Dedifferentiated amniotic fluid mesenchymal stem cell (primary cell): ENCODE data around the gene KHDRBS2.

ENCODE experiments used
- DNase-seq: peaks from one replicate; pipeline ENCODE4 v3.0.0-alpha.2; 2016; ENCODE audit errors: extremely low spot score

Gene KHDRBS2

GRCh38 chr6:62285612-62286469 is at the start of gene KHDRBS2:
Gene KHDRBS2, minus strand, starts transcription at chr6:62286225.
- DNase-seq: no peak

DNA sequence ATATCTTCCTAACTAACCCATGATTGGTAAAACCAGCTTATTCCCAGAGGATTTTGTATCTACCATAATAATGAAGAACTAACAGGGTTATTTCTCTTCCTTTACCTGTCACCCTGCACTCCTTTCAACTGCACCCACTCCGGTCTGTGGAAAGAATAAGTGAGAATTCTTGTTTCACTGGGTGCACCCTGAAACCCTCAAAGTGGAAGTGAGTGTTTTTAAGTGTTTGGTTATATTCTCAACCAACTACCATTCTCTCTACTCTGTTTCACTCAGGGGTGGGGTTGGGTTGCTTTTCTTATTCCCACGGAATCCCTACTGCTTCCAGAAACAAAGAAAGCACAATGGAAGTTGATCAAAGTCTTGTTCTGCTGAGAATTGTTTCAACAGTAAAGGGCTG is 42.6 kb upstream of the KHDRBS2 start:
- no peak for DNase-seq

DNA sequence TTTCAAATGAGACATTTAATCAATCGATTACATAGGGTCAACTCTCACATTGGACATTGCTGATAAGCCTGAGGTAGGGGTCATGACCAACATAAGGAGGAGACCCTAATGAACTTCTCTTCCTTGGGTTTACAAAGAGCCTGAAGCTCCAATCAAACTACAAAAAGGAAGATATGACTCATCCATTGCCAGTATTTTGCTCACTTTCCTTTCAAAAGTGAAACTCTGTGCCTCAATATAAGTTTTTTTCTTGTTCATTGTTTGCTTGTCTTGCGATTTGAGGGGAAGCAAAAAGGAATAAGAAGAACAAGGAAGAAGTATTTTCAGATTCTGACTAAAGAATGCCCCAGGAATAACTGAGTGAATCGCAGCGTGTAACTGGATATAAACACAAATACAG is 38.8 kb upstream of the KHDRBS2 start:
- DNase-seq: no peak

- DNase-seq: no peak
Observed at GRCh38 chr6:62323818-62324431, 37.9 kb upstream of the KHDRBS2 start.

GRCh38 chr6:62298745-62299392 is 12.8 kb upstream of the KHDRBS2 start:
- DNase-seq: no peak

DNA sequence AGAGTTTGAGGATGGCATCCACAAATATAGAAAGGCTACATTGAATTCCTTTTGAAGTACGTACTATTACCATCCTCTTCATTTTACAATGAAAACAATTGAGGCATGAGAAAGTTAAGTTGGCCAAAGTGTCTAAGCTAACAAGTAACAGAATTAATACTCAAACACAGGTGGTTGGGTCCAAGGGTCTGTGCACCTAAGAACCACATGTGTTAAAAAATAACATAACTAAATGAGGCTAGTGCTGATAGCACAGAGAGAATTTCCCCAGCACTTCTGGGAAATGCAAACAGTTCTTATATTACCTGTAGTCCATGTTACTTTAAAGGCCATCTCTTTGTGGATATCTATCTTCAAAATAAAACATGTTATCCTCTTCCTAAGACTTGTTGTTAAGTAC is 10.5 kb upstream of the KHDRBS2 start:
- DNase-seq: no peak

DNA sequence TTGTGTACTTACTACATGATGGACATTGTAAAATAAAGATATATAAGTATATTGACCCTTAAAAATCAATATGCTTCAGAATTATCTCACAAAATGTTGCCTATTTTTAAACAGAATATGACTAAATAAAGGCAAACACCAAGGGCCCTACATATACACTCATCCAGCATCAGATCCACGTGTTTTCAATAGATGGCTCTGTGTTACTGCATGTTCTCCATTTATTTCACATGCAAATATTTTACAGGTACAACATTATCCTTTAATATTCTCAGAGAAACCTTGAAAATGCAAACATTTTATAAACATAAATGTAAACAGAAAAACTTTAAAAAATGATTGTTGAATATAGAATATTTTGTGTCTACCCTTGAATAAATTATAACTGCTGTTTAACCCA is 2.9 kb upstream of the KHDRBS2 start:
- DNase-seq: no peak

DNA sequence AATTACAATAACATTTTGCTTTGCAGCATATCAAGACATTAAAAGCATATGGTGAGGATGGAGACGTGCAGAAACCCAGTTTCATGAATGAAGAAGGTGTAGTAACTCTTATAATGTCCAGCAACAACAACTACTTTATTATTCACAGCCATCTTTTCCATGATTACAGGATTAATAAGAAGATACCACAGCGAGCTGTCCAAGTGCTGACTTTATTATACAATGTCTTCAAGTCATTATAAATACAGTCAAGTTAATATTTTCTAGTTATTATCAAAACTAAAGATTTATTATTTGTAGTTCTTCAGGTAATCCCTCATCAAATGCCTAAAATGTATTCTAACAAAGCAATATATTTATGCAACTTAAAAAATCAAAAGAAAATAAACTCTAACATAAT is 2.5 kb upstream of the KHDRBS2 start:
- DNase-seq: no peak

DNA sequence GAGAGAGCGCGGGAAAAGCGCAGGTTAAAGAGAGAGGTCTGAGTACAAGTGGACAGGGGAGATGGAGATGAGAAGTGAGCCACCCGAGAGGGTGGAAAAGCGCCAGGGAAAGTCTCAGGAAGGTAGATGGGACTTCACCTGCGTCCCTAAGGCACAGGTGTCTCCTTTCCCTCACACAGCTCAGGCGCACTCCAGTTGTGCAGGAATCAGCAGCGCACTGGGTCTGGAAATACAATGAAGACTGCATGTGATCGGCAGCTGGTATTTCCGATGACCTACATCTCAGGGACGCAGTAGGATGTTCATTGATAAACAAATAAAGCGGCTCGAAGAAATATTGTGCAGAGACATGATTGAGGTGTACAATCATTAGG is 432 bp upstream of the KHDRBS2 start:
- DNase-seq: no peak

DNA sequence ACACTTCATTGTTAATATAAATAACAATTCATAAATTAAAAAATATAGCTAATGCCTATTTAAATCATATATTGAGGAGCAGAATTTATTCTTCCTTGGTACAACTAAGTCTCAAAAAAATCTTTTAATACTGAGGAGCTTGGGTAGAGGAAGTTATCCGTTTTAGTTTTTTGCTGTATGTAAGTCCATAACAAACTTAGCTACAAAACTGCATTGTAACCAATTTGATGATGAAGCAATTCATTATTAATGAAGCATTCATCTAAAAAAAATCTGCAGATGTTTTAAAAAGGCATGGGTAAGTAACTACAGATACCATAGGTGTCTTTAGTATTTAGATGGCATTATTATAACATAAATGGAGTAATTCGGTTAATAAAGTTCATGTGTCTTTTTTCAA is 1.3 kb downstream of the KHDRBS2 start:
- no peak for DNase-seq

GRCh38 chr6:62283796-62284411 is 2.1 kb downstream of the KHDRBS2 start:
- DNase-seq: peak; percentile 22

GRCh38 chr6:62283365-62283764 is 2.7 kb downstream of the KHDRBS2 start:
- DNase-seq: no peak

DNA sequence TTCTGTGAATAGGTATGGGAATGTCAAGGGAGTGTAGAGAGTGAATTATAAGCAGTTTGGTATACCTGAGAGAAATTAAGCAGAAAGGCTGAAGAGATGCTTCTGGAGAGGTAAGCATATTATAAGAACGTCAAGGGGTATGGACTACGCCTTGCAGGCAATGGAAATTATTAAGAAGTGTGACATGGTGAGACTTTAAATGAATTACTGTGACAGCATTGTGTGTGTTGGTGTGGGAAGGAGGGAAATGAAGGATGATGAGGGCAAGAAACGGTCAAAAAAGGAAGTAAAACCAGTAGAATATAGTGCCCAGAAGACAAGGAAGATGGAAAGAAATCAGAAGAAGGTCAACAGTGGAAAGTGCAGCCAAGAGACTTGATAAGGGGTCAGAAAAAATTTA is 5.9 kb downstream of the KHDRBS2 start:
- no peak for DNase-seq

- DNase-seq: no peak
Observed at GRCh38 chr6:62272114-62272513, 13.9 kb downstream of the KHDRBS2 start.

GRCh38 chr6:62265906-62266525 is 20.0 kb downstream of the KHDRBS2 start:
- DNase-seq: no peak

GRCh38 chr6:62262283-62262682 is 23.7 kb downstream of the KHDRBS2 start:
- no peak for DNase-seq

- DNase-seq: no peak
Observed at GRCh38 chr6:62246087-62246486, 39.9 kb downstream of the KHDRBS2 start.

DNA sequence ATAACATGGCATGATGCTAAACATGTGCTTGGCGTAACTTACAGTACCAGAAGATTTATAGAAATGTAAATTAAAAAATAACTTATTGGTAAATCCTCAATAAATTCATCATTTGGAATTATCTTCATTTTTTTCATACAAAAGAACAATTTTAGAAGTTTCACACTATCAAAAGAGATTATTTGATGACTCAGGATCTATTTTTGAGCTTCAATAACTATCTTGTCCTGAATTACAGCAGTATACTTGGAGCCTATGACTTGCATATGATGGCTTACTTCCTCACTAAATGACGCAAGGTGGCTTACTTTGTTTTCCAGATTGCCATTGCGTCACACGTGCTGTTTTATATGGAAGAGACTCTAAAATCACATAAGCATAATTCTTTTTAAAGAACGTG is 49.2 kb downstream of the KHDRBS2 start:
- DNase-seq: no peak

- DNase-seq: no peak
Observed at GRCh38 chr6:62229231-62229630, 56.8 kb downstream of the KHDRBS2 start.

- no peak for DNase-seq
Observed at GRCh38 chr6:62217866-62218265, 68.2 kb downstream of the KHDRBS2 start.

GRCh38 chr6:62202078-62202477 is 83.9 kb downstream of the KHDRBS2 start:
- DNase-seq: no peak

- no peak for DNase-seq
Observed at GRCh38 chr6:62192593-62192992, 93.4 kb downstream of the KHDRBS2 start.
